DND-41 (cell line): Measurements from ENCODE around the gene GPR4.

ENCODE experiments used
- ATAC-seq: fragments of 200-7000 bp; cut with Tn5 transposase; 3 replicates; pipeline ENCODE4 v1.9.1; 2021; ENCODE audit warnings: low read depth; ENCODE audit not compliant: insufficient read depth
- DNase-seq: peaks from one replicate; pipeline ENCODE4 v3.0.0-alpha.2; 2020
- H2AFZ ChIP-seq: 2 replicates; pipeline ENCODE4 v1.6.0; 2012; ENCODE audit warnings: low read depth, low read length
- H3K27ac ChIP-seq: 2 replicates; pipeline ENCODE4 v1.5.1; 2012; ENCODE audit warnings: low read length, inconsistent platforms
- H3K27me3 ChIP-seq: fragments of 200-600 bp; sonication (generic); 2 replicates; pipeline ENCODE4 v1.6.0; 2012; ENCODE audit warnings: low read length, mild to moderate bottlenecking, inconsistent platforms; ENCODE audit not compliant: insufficient read depth, poor library complexity
- H3K36me3 ChIP-seq: 2 replicates; pipeline ENCODE4 v1.5.1; 2012; ENCODE audit warnings: low read length, inconsistent platforms; ENCODE audit not compliant: insufficient read depth
- H3K4me1 ChIP-seq: 2 replicates; pipeline ENCODE4 v1.5.1; 2012; ENCODE audit warnings: mild to moderate bottlenecking, low read length; ENCODE audit not compliant: insufficient read depth
- H3K4me2 ChIP-seq: 2 replicates; pipeline ENCODE4 v1.6.0; 2012; ENCODE audit warnings: mild to moderate bottlenecking, moderate library complexity, low read length, inconsistent platforms; ENCODE audit not compliant: insufficient read depth
- H3K4me3 ChIP-seq, 2 experiments: fragments of 200-600 bp in 1 of 2; shearing (Covaris generic) in 1 of 2; 2 replicates each; pipeline ENCODE4 v1.5.1; 2012 to 2016; ENCODE audit warnings: inconsistent platforms in 2 of 2, low read length in 2 of 2, mild to moderate bottlenecking in 2 of 2, low read depth in 1 of 2, moderate library complexity in 1 of 2
- H3K79me2 ChIP-seq: 2 replicates; pipeline ENCODE4 v1.6.0; 2012; ENCODE audit warnings: low read length, inconsistent platforms; ENCODE audit not compliant: insufficient read depth
- H3K9ac ChIP-seq: 2 replicates; pipeline ENCODE4 v1.6.0; 2012; ENCODE audit warnings: low read depth, mild to moderate bottlenecking, inconsistent platforms, low read length, moderate library complexity
- H3K9me3 ChIP-seq: 2 replicates; pipeline ENCODE4 v1.5.1; 2012; ENCODE audit warnings: low read length, moderate library complexity, mild to moderate bottlenecking, inconsistent platforms; ENCODE audit not compliant: insufficient read depth, severe bottlenecking
- H4K20me1 ChIP-seq: 2 replicates; pipeline ENCODE4 v1.6.0; 2012; ENCODE audit warnings: low read length; ENCODE audit not compliant: insufficient read depth
- CTCF ChIP-seq: IDR thresholded peaks from 2 replicates; pipeline ENCODE4 v1.5.1; 2012; ENCODE audit warnings: borderline replicate concordance, low read length, moderate library complexity, mild to moderate bottlenecking; ENCODE audit not compliant: poor library complexity, severe bottlenecking; ENCODE audit errors: extremely low read depth
- EZH2 ChIP-seq: IDR thresholded peaks from 3 replicates; pipeline ENCODE4 v1.6.1; 2012; ENCODE audit warnings: borderline replicate concordance, low read depth, mild to moderate bottlenecking, moderate library complexity, low read length, inconsistent platforms; ENCODE audit not compliant: severe bottlenecking

GPR4 gene

GRCh38 chr19:45623984-45624383, 22.0 kb upstream of the GPR4 start:
- ATAC-seq: no peak
- Histone ChIP-seq H3K36me3 (peaks cover 70% of the 10 kb centered on the region), H3K27me3 (no peaks in the 10 kb centered on the region)

GRCh38 chr19:45621976-45622503, 20.0 kb upstream of the GPR4 start:
- Histone ChIP-seq H3K9me3 (no peaks in the 10 kb centered on the region), H3K79me2 (no peaks in the 10 kb centered on the region), H3K9ac (no peak overlapping the region), H2AFZ (no peak overlapping the region), H3K4me1 (no peaks in the 10 kb centered on the region), H3K27me3 (no peaks in the 10 kb centered on the region), H3K4me2 (no peak overlapping the region), H3K36me3 (peaks cover 68% of the 10 kb centered on the region), H4K20me1 (no peaks in the 10 kb centered on the region), H3K27ac (no peak overlapping the region), H3K4me3 (no peak overlapping the region)
- ATAC-seq (no peak), DNase-seq (no peak)
- TF ChIP-seq CTCF: no peak
- TF ChIP-seq EZH2: no peak

More at GRCh38 chr19:45623984-45624383, 22.0 kb upstream of the GPR4 start:
- Histone ChIP-seq H3K79me2 (no peaks in the 10 kb centered on the region), H2AFZ (no peak overlapping the region), H4K20me1 (no peaks in the 10 kb centered on the region), H3K9ac (no peak overlapping the region), H3K9me3 (no peaks in the 10 kb centered on the region), H3K4me2 (no peak overlapping the region), H3K4me3 (no peak overlapping the region), H3K27ac (no peak overlapping the region), H3K4me1 (no peaks in the 10 kb centered on the region)
- DNase-seq: no peak
- TF ChIP-seq EZH2 (no peak), CTCF (no peak)

- H4K20me1 ChIP-seq: no peaks in the 10 kb centered on the region
- no peaks in the 10 kb centered on the region for H3K4me1 ChIP-seq
- no peak for ATAC-seq
- no peaks in the 10 kb centered on the region for H3K9me3 ChIP-seq
- H3K9ac ChIP-seq: no peak overlapping the region
- no peak overlapping the region for H3K4me2 ChIP-seq
- DNase-seq: no peak
- peaks cover 70% of the 10 kb centered on the region for H3K36me3 ChIP-seq
- H3K27ac ChIP-seq: no peak overlapping the region
- no peaks in the 10 kb centered on the region for H3K79me2 ChIP-seq
- H3K4me3 ChIP-seq: no peak overlapping the region
- no peak overlapping the region for H2AFZ ChIP-seq
- H3K27me3 ChIP-seq: no peaks in the 10 kb centered on the region
- no peak for TF ChIP-seq EZH2
- no peak for TF ChIP-seq CTCF
Measured at GRCh38 chr19:45621389-45621788, 19.4 kb upstream of the GPR4 start.

- no peak for ATAC-seq
- no peak overlapping the region for H3K27ac ChIP-seq
- H3K4me3 ChIP-seq: no peak overlapping the region
Measured at GRCh38 chr19:45616704-45617017, 14.6 kb upstream of the GPR4 start.

More at GRCh38 chr19:45616704-45617017, 14.6 kb upstream of the GPR4 start:
- TF ChIP-seq EZH2: no peak
- no peak for TF ChIP-seq CTCF
- H3K36me3 ChIP-seq: peaks cover 82% of the 10 kb centered on the region
- DNase-seq: no peak
- no peaks in the 10 kb centered on the region; the same call in 1 of the 2 replicates for H4K20me1 ChIP-seq
- no peaks in the 10 kb centered on the region for H3K4me1 ChIP-seq
- no peaks in the 10 kb centered on the region for H3K79me2 ChIP-seq
- no peak overlapping the region for H3K4me2 ChIP-seq
- no peaks in the 10 kb centered on the region for H3K9me3 ChIP-seq
- no peak overlapping the region for H2AFZ ChIP-seq
- no peaks in the 10 kb centered on the region for H3K27me3 ChIP-seq
- no peak overlapping the region for H3K9ac ChIP-seq
